Calu3 (cell line): ENCODE results near the gene FAXDC2. TPM values are rescaled to one million over a fixed set of nuclear protein-coding genes. Genes with fewer than 3 reads are reported as not detected.
"Not testable (repeated sequence)": the region's sequence is repeated elsewhere in the genome, so short reads cannot be mapped to it uniquely, and the experiment has no call there.

Source experiments
- BruUV-seq: library from RNA; stranded (reverse); fragments of 400-500 nt; replicated peaks from 2 replicates; lab custom pipeline; 2021; lab: Mats Ljungman, UMichigan
- CTCF ChIA-PET: fragments of 300-600 bp; sonication (Branson Sonifier 250); formaldehyde crosslinking; loops from one replicate; lab custom pipeline; 2022; ENCODE audit warnings: antibody characterized with exemption; lab: Charles Lee
- DNase-seq: peaks from one replicate; pipeline ENCODE4 v3.0.0; 2022
- H3K27ac Mint-ChIP-seq: one replicate; pipeline ENCODE4 v1.8.0; 2022; ENCODE audit warnings: mixed read lengths; ENCODE audit not compliant: unreplicated experiment
- H3K27me3 Mint-ChIP-seq: one replicate; pipeline ENCODE4 v1.8.0; 2022; ENCODE audit warnings: mixed read lengths; ENCODE audit not compliant: unreplicated experiment
- H3K36me3 Mint-ChIP-seq: one replicate; pipeline ENCODE4 v1.8.0; 2022; ENCODE audit warnings: mild to moderate bottlenecking, moderate library complexity, mixed read lengths; ENCODE audit not compliant: insufficient read depth, unreplicated experiment
- H3K4me1 Mint-ChIP-seq: one replicate; pipeline ENCODE4 v1.8.0; 2022; ENCODE audit warnings: mild to moderate bottlenecking, low read depth, mixed read lengths; ENCODE audit not compliant: unreplicated experiment
- H3K4me3 Mint-ChIP-seq: one replicate; pipeline ENCODE4 v1.8.0; 2022; ENCODE audit warnings: mild to moderate bottlenecking, low read depth, moderate library complexity, mixed read lengths; ENCODE audit not compliant: unreplicated experiment
- H3K9me3 Mint-ChIP-seq: one replicate; pipeline ENCODE4 v1.8.0; 2022; ENCODE audit warnings: low read depth, mixed read lengths; ENCODE audit not compliant: unreplicated experiment
- intact Hi-C: fragments of 100-400 bp; cut with micrococcal nuclease; formaldehyde crosslinking; loops from one replicate; pipeline ENCODE4 v1.10.0; 2022; ENCODE audit not compliant: unreplicated experiment
- total RNA-seq: library from RNA; stranded (reverse); gene quantifications from 2 replicates; pipeline ENCODE4 v1.2.3, GENCODE V29; 2022
- TF ChIP-seq, protein P1 (sequence below): fragments of 200-600 bp; IDR thresholded peaks from one replicate; pipeline ENCODE4 v1.8.0; 2022; ENCODE audit warnings: antibody characterized with exemption; ENCODE audit not compliant: unreplicated experiment

FAXDC2 gene
- total RNA-seq, 1 experiment from 2014 or later = not detected

DNA sequence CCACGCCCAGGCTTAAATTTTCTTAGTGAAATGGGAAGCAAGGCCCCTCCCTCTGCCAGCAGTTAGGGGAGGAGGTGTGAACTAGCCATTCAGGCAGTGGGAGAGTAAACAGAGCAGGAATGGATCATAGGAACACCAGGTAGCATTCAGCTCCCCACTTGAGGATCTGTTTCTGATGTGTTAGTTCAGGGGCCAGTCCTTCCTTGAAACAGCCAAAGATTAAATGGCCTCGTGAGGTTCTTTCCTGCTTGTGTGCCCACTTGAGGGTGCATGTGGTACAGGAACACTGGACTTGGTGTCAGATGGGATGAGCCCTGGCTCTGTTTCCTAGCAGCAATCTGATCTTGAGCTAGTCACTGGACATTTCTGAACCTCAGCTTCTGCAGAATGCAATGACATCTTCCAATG, 21.2 kb downstream of the FAXDC2 start:
- H3K27ac Mint-ChIP-seq = no peak overlapping the region
- no peak for DNase-seq
- H3K4me3 Mint-ChIP-seq = no peak overlapping the region
- TF ChIP-seq, protein P1, sequence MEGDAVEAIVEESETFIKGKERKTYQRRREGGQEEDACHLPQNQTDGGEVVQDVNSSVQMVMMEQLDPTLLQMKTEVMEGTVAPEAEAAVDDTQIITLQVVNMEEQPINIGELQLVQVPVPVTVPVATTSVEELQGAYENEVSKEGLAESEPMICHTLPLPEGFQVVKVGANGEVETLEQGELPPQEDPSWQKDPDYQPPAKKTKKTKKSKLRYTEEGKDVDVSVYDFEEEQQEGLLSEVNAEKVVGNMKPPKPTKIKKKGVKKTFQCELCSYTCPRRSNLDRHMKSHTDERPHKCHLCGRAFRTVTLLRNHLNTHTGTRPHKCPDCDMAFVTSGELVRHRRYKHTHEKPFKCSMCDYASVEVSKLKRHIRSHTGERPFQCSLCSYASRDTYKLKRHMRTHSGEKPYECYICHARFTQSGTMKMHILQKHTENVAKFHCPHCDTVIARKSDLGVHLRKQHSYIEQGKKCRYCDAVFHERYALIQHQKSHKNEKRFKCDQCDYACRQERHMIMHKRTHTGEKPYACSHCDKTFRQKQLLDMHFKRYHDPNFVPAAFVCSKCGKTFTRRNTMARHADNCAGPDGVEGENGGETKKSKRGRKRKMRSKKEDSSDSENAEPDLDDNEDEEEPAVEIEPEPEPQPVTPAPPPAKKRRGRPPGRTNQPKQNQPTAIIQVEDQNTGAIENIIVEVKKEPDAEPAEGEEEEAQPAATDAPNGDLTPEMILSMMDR = no peak
- H3K36me3 Mint-ChIP-seq = peaks cover 48% of the 10 kb centered on the region
- H3K4me1 Mint-ChIP-seq = peaks cover 20% of the 10 kb centered on the region
- no peaks in the 10 kb centered on the region for H3K9me3 Mint-ChIP-seq
- CTCF ChIA-PET = no interaction called here
- H3K27me3 Mint-ChIP-seq = no peaks in the 10 kb centered on the region
- intact Hi-C loops = no loop called here
- no TSS peak for BruUV-seq

DNA sequence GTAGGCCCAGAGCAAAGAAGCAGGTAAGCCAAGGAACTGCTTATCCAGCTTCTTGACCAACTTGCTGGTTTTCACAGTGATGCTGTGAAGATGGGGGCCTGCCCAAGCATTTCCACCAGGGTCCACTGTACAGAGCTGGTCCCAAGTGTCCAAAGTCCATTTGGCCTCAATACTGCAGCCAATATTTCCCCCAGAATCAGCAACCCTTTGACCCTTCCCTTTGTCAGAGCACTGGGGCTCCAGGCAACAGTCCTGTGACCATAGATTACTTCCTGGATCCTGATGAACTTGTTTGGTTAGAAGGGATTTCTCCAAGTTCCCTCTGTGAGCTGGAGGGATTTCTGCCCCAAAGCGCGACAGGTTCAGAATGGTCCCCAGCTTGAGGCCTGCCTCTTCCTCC, 26.3 kb downstream of the FAXDC2 start:
- Mint-ChIP-seq H3K27ac (no peak overlapping the region), H3K36me3 (peaks cover 37% of the 10 kb centered on the region), H3K9me3 (no peaks in the 10 kb centered on the region), H3K27me3 (no peaks in the 10 kb centered on the region), H3K4me1 (peaks cover 9% of the 10 kb centered on the region), H3K4me3 (no peak overlapping the region)
- CTCF ChIA-PET = no interaction called here
- TF ChIP-seq, protein P1 = no peak
- DNase-seq = no peak
- BruUV-seq = no TSS peak
- intact Hi-C loops = no loop called here

DNA sequence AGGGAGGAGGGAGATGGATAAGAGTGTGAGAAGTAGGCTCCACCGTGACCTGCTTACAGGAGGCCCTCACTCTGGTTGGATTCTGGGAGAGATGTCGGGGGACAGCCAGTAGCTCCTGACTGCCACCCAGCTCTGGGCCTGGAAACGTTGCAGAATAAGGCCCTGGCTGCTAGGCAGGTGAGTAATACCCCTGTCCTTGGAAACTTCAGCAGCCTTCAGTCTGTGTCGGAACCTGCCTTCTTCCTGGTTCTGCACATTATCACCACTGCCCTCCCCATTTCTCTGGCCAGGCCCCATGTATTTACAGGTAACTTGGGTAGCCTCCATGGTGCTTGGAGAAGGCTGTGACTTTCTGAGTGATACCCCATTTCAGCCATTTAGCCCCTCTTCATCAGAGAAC, 26.8 kb downstream of the FAXDC2 start:
- intact Hi-C loops = no loop called here
- no TSS peak for BruUV-seq
- H3K4me3 Mint-ChIP-seq = no peak overlapping the region
- H3K9me3 Mint-ChIP-seq = no peaks in the 10 kb centered on the region
- TF ChIP-seq, protein P1 = no peak
- H3K36me3 Mint-ChIP-seq = peaks cover 40% of the 10 kb centered on the region
- H3K27ac Mint-ChIP-seq = no peak overlapping the region
- CTCF ChIA-PET = no interaction called here
- peaks cover 8% of the 10 kb centered on the region for H3K4me1 Mint-ChIP-seq
- no peaks in the 10 kb centered on the region for H3K27me3 Mint-ChIP-seq
- no peak for DNase-seq

DNA sequence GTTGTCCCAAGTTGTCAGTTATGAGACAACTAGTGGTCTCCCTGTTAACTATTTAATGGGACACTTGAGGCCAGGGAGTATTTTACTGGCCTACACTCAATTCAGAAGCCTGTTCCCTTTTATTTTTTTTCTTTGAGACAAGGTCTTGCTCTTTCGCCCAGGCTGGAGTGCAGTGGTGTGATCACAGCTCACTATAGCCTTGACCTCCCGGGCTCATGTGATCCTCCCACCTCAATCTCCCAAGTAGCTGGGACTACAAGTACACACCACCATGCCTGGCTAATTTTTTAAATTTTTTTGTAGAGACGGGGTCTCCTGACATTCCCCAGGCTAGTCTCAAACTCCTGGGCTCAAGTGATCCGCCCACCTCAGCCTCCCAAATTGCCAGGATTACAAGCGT, 27.5 kb downstream of the FAXDC2 start:
- H3K9me3 Mint-ChIP-seq, BruUV-seq, H3K27ac Mint-ChIP-seq, H3K4me1 Mint-ChIP-seq, DNase-seq, H3K27me3 Mint-ChIP-seq, CTCF ChIA-PET, H3K4me3 Mint-ChIP-seq, intact Hi-C loops: not testable (repeated sequence)
- H3K36me3 Mint-ChIP-seq = peaks cover 38% of the 10 kb centered on the region

DNA sequence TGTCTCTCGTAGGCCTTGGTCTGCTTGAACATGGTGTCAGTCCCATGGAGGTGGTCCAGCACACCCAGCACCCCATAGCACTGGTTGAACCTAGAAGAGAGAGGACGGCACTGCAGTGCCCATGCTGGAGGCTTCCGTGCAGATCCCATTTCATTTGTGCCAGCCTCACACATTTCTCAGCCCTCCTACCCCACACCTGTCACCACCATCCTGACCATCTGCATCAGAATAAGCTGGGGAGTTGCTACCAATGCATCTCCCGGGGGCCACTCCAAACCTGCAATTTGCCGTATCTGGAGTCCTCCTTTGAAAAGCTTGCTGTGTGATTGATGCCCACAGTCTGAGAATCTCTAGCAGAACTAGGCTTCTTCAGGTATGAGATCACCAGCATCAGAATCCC, 30.0 kb downstream of the FAXDC2 start:
- Mint-ChIP-seq H3K27me3 (no peaks in the 10 kb centered on the region), H3K9me3 (no peaks in the 10 kb centered on the region), H3K4me1 (peaks cover 5% of the 10 kb centered on the region), H3K27ac (no peak overlapping the region), H3K4me3 (no peak overlapping the region), H3K36me3 (peaks cover 40% of the 10 kb centered on the region)
- DNase-seq = no peak
- TF ChIP-seq, protein P1 = no peak
- intact Hi-C loops = no loop called here
- BruUV-seq = no TSS peak
- CTCF ChIA-PET = no interaction called here
